ENCODE measurements around the gene C1orf116.

Gene C1orf116

DNA sequence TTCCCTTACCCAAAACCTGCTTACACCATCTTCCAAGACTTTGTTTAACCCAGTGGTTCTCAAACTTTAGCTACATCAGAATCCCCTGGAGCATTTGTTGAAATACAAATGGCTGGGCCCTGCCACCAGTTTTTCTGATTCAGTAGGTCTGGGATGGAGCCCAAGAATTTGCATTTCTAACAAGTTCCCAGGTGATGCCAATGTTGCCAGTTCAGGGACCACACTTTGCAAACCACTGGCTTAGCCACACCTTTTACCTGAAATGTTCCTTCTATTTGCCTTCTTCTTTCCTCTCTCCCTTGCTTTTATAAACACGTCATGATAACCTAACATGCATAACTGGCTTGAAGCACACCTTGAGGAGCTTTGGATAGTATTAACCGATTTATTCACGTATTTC is 46.2 kb downstream of the C1orf116 start:
- no peak for FAIRE-seq

DNA sequence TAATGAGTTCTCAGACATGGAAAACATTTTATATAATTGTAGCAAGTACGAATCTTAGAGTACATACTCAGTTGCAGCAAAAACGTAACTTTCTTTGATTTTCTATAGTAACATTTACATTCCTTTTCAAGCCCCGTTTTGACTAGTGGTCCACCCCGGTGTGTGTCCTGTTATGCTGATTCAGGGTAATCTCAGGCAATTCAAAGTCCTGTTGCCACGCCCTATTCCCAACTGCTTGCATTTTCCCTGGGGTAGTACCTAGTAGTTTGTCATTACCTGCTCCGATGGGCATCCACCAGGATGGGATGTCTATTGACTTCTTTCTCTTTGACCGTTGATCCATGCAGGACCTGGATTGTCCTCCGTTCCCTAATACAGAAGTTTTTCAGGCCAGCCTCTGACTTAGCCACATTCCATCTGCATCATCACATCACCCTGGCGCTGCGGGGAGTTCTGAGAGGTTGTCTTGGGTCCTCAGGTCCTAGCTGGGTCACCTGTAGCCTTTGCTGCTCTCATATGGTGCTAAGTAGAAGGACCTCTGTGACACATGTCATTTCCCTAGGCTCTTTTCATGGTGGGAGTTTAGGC is 47.3 kb downstream of the C1orf116 start:
- FAIRE-seq, result no peak

DNA sequence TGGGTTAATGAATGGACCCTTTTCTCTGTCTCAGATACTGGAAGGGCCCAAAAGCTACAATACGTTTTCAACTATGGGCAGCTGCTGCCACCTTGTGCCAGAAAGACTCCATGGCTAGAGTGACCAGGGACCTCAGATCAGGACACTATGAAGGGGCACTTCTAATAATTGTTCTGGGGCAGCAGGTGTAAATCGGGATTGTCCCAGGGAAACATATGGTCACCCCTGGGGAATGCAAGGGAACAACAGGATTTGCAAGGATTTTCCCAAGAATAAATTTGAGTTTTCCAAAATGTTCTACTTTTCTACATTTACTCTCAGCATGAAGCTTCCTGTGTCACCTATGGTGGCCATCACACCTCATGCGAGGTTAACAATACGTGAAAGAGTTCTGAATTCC is 50.3 kb downstream of the C1orf116 start:
- FAIRE-seq, result peak; percentile 25

DNA sequence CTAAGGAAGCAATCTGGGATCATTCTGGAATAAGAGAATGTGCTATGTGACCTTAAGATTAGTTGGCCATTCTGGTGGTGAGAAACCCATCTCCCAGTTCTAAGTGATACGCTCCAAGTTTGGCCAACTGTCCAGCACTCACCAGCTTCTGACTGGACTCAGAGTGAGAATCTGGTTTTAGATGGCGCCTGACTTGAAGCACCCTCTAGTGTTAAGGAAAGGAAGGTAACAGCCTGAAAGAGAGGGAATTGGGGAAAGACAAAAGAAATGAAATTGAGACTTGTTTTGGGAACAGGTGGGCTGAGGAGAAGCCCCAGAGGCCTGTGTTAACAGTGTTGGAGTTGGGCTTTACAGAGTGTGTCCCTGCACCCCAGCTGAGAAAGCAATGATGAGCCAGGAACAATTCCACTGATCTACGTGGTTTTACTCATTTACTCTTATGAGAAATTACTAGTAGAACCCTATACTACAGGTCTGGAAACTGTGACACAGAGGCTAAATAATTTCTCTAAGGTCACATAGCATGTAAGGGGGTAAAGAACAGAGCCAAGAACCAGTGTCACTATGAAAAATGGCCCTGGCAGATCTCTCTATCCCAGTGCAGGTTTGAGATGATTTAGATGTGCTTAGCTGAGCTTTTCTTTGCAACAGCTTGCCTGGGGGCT is 53.0 kb downstream of the C1orf116 start:
- no peak for FAIRE-seq

DNA sequence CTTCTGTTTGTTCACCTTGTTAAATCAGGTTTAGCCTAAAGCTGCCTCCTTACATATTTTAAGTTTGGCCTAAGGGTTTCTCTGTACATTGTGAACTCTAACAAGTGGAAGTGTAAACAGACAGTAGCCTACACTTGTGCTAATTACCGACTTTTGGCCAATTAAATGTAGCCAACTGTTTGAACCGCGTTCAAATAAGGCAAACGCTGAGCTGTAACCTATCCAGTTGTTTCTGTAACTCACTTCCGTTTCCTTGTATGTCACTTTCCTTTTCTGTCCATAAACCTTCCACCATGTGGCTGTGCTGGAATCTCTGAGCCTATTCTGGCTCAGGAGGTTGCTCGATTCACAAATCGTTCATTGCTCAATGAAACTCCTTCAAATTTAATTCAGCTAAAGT is 54.3 kb downstream of the C1orf116 start:
- no peak for FAIRE-seq

DNA sequence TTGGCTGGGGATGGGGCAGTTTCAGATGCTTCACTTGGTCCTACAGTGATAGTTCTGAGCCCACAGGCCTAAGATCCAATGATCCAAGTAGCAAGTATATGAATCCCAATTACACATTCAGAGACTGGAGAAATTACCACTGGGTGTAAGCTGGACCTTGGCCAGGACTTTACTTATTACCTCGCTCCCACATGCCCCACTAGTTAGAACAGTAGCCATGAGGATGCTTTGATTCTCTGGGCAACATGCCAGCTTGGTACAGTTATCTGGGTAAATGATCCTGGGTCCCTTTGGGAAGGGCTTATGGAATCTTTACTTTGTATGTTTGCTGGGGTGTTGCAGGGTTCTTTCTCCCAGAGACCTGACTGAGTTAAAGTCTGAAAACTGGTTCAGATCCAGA is 57.2 kb downstream of the C1orf116 start:
- FAIRE-seq, result no peak

GRCh38 chr1:206974140-206974539 is 58.4 kb downstream of the C1orf116 start:
- FAIRE-seq, result no peak

GRCh38 chr1:206972728-206973127 is 59.8 kb downstream of the C1orf116 start:
- FAIRE-seq, result no peak

DNA sequence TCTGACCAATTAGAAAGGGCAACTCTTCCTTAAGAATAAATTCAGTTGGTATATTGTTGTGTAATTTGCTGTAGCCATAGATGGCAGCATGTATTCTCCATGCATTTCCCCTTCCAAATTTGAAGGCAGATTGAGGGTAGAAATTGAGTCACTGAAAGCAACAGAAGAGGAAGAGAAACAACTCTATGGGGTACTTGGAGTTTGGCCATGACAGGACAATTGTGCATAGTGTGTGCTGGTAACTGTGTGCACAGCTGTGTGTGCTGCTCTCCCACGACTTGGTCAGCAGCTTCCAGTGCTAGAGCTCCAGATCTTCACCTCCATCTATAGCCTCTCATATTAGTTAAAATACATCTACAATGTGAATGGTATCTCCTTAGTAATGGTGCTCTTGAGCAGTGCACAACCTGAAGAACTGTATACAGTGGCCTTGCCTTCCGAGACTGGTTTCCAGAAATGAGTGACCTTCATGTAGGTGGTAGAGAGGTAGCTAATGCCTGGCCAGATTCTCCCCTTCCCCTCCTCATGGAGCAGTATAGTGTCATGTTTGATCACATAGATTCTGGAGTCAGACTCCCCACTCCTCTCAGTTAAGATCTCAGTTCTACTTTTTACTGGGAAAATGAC is 61.4 kb downstream of the C1orf116 start:
- no peak for FAIRE-seq

DNA sequence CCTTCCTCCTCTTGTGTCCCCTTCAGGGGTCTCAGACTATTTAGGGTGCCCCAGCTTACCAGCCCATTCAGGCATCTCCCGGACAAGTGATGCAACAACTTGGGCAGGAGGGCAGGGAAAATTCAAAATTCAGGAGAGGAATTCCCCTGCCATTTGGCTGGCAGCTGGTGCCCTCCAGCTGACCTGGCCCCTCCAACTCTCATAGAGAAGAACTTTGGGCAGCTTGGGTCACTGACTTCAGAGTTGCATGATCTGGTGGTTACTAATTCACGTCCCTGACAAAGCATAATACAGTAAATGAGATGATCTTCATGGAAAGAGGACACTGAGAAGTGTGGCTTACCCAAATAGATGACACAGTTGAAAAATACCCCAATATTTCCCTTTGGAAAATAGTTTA is 62.1 kb downstream of the C1orf116 start, which contains the start of gene FCAMR:
TSS of gene FCAMR (minus strand) at position 15 of the 400 bp plus-strand sequence. CDS start 335 bp downstream, outside the sequence.
- FAIRE-seq, result no peak

DNA sequence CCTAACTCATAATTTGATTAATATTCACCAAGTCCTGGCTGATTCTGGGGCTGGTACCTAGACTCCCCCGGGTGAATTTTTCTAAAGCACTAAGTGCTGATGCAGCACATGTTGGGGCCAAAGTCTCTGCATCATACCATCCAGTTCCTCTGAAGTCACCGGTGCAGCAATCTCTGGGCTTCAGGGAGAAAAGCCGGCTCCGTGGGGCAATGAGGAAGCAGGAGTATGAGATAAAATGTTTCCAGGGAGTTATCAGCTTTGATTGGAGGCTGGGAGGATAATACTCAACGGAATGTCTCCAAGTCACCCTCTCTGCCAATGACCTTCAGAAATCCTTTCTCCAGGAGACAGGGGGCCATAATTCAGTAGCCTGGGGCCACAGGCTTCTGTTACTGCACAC is 63.5 kb downstream of the C1orf116 start:
- no peak for FAIRE-seq

Data from TTC549 (cell line).